ACHN (cell line): ENCODE data around the gene TMEM270.

Experiments used
- DNase-seq: peaks from one replicate; pipeline ENCODE4 v3.0.0-alpha.2; 2015
- in situ Hi-C: cut with HindIII; loops from 2 replicates; pipeline ENCODE4 v1.10.0; 2017; ENCODE audit warnings: low sequenced_read_pairs, low pct_ligation_motif_present, low pct_unique_long_range_greater_than_20kb

Gene TMEM270

DNA sequence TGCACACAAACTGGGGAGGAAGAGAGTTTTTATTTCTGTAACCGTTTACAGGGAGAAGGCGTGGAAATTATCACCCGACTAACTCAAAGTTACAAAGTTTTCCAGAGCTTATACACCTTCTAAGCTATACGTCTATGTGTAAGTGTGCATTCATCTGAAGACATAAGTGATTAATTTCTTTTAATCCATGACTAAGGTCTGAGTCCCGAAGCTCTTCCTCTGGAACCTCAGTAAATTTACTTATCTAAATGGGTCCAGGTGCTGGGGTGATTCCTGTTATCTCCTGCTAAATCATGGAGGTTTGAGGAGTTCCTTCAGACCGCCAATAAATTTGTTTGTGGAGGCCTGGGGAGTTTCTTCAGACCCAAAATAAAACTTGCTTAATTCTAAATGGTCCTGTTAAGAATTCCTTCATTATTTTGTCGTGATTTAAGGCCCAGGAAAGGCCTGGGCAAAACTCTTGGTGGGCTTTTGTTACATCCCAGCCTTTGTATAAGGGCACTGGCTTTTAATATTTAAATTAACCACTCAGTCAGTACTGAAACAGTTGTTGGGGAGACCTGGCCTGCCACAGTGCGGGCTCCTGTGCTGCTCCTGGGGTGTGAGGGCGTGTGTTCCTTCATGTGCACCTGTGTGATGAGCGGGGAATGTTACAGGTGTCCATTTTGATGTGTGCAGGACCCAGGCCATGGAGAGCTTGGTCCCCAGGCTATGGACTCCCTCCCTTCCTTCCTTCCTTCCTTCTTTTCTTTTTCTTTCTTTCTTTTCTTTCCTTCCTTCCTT, 12.8 kb upstream of the TMEM270 start:
- in situ Hi-C loops, result no loop called here
- DNase-seq, result no peak

DNA sequence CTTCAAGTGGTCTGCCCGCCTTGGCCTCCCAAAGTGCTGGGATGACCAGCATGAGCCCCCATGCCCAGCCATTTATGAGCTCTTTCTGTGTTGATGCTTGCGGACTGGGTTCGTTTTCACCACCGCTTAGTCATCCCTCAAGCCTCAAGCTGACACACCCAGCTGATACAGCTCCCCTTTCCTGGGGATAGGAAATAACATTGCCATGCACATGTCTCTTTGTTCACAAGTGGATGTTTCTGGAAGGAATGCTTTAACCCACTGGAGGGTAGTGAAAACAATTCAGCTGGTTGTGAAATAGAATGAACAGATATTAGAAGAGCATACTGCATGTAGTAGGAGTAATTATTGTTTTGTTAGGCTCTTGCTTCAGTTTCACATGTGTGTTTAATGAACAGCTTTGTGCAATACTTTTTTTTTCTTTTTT, 10.2 kb upstream of the TMEM270 start:
- peak; percentile 98 for DNase-seq
- in situ Hi-C loops, result loop anchor here (25.0 kb wide), 1 partner anchor 162 kb away; no protein-coding TSS in a partner anchor

DNA sequence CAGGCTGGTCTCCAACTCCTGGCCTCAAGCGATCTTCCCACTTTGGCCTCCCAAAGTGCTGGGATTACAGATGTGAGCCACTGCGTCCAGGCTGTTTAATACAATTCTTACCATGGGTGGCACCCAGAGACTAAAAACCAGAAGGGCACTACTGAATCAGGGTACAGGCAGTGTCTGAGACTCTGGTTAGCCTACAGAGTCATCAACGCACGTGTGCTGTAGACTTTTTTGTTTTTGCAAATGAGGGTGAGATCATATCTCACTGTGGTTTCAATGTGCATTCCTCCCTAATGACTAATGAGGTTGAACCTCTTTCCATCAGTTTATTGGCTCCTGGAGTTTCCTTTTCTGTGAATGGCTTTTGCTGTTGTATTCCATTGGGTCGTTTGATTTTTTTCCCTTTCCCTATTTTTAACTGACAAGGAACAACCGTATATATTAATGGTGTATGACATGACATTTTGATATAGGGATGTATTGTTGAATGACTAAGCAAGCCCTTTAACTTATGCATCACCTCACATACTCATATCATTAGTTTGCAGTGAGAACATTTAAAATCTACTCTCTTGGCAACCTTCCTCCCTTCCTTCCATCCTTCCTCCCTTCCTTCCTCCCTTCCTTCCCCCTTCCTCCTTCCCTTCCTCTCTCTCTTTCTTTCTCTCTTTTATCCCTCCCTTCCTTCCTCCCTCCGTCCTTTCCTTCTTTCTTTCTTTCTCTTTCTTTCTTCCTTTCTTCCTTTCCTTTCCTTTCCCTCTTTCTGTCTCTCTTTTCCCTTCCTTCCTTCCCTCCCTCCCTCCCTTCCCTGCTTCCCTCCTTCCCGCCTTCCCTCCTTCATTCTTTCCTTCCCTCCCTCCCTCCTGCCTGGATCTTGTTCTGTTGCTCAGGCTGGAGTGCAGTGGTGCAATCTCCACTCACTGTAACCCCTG, 9.3 kb upstream of the TMEM270 start:
- in situ Hi-C loops, result loop anchor here (25.0 kb wide), 1 partner anchor 161 kb away; no protein-coding TSS in a partner anchor
- peak; percentile 99 for DNase-seq

DNA sequence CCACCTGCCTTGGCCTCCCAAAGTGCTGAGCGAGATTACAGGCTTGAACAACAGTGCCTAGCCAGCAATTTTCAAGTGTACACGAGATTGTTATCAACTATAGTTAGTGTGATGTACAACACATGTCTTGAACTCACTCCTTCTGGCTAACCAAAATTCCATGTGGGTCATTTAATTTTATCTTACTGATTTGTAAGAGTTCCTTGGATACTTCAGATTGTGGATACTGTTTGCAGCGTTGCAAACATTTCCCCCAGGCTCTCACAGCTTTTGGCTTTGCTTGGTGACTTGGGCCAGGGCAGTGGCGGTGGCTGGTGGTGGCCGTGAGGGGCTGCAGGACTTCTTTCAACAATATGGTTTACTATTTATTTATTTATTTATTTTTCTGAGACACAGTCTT, 8.5 kb upstream of the TMEM270 start:
- DNase-seq, result no peak
- in situ Hi-C loops, result loop anchor here (25.0 kb wide), 1 partner anchor 160 kb away; no protein-coding TSS in a partner anchor

DNA sequence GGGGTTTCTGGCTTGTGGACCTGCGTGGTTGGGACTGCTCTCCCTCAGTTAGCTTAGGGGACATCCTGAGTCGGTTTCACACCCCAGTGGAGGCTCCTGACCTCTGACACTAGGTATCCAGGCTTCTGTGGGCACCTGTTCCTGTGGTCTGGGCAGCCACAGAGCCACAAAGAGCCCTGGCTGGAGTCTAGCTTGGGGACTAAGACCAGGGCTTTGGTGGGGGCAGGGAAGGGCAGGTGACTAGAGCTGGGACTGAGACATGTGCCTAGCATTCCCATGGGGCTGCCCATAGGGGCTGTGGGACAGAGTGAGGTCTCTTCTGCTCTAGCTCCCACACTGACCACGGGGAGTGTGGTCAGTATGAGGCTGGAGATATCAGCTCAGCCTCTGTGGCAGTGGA, 4.0 kb upstream of the TMEM270 start:
- in situ Hi-C loops, result loop anchor here (25.0 kb wide), 1 partner anchor 155 kb away; no protein-coding TSS in a partner anchor
- DNase-seq, result no peak

DNA sequence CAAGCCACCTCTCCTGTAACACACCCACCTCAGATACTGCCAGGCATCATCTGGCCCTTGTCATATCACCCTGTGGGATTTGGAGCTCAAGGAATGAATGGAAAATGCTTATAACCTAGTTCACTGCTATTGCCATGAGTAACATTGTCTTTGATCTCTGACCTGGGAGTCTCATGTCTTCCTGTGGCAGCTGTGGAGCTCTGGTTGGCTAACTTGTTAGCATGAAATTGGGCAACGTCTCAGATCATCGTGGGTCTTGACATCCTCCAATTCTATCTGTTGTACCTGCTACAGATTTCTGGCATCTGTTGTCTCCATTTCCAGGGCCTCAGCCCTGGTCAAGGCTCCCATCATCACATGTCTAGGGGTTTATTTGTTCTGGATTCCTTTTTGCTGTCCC, 2.2 kb upstream of the TMEM270 start:
- in situ Hi-C loops, result loop anchor here (25.0 kb wide), 1 partner anchor 153 kb away; no protein-coding TSS in a partner anchor

DNA sequence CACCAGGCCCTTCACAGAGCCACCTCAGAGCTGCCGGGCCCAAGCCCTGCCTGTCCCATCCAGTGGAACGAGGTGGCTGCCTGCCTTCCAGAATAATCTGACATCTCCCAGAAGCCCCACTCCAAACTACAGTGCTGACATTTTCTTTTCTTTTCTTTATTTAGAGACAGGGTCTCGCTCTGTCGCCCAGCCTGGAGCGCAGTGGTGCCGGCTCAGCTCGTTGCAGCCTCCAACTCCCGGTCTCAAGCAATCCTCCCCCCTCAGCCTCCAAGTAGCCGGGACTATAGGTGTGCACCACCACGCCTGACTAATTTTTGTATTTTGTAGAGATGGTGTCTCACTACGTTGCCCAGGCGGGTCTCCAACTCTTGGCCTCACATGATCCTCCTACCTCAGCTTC, 346 bp downstream of the TMEM270 start:
- no peak for DNase-seq
- in situ Hi-C loops, result loop anchor here (25.0 kb wide), 1 partner anchor 151 kb away; no protein-coding TSS in a partner anchor

More for the DNA sequence above, 2.2 kb upstream of the TMEM270 start:
- no peak for DNase-seq

DNA sequence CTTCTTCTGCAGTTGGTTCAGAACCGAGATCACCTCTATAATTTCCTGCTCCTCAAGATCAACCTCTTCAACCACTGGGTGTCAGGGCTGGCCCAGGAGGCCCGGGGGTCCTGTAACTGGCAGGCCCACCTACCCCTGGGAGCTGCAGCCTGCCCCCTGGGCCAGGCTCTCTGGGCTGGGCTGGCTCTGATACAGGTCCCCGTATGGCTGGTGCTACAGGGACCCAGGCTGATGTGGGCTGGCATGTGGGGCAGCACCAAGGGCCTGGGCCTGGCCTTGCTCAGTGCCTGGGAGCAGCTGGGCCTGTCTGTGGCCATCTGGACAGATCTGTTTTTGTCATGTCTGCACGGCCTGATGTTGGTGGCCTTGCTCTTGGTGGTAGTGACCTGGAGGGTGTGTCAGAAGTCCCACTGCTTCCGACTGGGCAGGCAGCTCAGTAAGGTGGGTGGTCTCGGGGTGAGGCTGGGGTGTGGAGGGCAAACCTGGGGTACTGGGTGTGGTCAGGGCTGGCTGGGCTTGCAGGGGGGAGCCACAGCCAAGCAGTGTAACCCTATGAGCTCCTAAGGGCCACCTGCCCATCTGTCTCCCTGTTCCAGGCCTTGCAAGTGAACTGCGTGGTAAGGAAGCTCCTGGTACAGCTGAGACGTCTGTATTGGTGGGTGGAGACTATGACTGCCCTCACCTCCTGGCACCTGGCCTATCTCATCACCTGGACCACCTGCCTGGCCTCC, 4.2 kb downstream of the TMEM270 start:
- no peak for DNase-seq
- in situ Hi-C loops, result loop anchor here (25.0 kb wide), 1 partner anchor 147 kb away; no protein-coding TSS in a partner anchor

DNA sequence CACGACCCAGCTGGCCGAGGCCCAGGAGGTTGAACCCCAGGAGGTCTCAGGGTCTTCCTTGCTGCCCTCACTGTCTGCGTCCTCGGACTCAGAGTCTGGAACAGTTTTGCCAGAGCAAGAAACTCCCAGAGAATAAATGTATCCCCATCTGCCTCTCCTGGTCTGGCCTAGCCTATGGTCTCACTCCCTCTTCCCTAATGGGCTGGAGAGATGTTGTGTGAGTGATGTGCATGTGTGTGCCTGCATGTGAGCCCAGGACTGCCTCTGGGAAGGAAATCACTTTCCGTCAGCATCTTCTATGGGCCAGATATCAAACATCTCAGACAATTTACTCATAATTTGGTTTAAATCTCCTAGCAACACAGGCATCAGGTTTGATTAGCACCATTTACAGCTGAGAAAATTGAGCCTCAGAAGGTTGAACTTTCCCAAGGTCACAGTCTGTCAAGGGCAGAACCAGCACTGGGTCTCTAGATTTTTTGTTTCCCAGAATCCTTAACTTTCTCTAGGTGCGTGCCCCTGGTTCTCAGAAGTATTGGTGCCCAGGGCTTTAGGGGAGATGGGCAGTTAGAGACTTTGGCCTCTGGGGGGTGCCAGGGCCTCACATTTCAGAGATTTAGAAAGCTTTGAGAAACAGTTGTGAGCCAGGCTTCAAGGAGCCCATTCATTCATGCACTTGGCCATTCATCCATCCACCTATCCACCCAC, 4.9 kb downstream of the TMEM270 start:
- DNase-seq, result peak; percentile 74
- in situ Hi-C loops, result loop anchor here (25.0 kb wide), 1 partner anchor 146 kb away; no protein-coding TSS in a partner anchor

DNA sequence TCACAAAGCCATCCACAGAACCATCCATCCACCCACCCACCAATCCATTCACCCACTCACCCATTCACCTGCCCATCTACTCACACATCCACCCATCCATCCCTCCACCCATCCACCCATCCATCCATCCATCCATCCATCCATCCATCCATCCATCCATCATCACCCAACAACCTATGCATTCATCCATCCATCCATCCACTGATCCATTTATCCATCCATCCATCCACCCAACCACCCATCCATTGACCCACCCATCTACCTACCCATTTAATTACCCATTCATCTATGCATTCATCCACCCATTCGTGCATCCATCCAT, 5.4 kb downstream of the TMEM270 start:
- no peak for DNase-seq
- in situ Hi-C loops, result loop anchor here (25.0 kb wide), 1 partner anchor 146 kb away; no protein-coding TSS in a partner anchor

DNA sequence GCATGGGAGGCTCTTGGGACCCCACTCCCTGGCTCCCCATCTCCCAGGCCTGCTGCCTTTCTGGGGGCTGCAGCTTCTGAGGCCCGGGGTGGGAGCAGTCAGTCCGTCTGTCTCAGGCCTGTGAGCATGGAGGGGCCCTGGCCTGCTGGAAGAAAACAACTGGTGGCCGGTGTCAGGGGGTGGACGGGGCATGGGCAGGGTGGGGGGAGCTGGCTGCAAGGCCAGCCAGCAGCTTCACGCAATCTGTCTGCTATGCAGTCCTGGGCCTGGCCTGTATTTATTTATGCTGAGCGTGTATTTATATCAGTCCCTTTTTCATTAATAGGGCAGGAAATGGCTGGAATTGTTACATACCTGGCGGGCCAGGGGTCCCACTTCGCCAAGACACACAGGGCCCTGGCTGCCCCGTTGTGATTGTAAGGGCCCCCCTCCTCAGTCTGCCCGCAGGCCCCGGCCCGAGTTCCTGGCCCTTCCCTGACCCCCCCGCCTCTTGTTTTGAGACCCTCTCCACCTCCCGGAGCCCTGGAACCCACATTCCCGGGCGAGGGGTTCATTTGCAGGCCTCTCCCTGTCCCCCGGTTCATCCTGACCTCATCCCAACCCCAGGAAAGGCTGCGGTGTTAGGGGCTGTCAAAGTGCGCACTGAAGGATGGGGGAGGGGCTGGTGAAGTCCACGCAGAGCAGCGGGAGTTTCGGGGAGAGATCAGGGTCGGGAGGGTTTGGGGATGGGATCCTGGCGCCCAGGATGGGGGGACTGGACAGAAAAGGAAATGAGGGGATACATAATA, 8.2 kb downstream of the TMEM270 start:
- in situ Hi-C loops, result loop anchor here (25.0 kb wide), 1 partner anchor 143 kb away; no protein-coding TSS in a partner anchor
- DNase-seq, result no peak

DNA sequence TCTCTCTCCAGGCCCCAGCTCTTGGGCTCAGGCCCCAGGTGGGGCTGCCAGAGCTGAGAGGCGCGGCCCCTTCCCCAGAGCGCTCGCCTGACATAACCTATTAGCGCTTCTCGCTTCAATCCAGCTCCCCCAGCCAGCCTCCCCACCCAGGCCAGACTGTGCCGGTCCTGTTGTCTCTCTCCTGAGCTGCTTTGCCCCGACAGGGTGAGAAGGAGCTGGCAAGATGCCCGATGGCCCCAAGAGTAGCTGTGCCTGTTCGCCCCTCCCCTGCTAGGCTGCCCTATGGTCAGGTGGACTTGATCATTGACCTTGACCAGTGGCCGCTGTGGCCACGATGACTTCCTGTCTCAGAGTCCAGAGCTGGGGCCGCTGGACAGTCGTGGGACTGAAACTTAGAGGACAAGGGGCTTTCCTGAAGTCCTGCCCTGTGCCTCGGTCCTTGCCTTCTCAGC, 9.1 kb downstream of the TMEM270 start:
- in situ Hi-C loops, result loop anchor here (25.0 kb wide), 1 partner anchor 142 kb away; no protein-coding TSS in a partner anchor
- no peak for DNase-seq

DNA sequence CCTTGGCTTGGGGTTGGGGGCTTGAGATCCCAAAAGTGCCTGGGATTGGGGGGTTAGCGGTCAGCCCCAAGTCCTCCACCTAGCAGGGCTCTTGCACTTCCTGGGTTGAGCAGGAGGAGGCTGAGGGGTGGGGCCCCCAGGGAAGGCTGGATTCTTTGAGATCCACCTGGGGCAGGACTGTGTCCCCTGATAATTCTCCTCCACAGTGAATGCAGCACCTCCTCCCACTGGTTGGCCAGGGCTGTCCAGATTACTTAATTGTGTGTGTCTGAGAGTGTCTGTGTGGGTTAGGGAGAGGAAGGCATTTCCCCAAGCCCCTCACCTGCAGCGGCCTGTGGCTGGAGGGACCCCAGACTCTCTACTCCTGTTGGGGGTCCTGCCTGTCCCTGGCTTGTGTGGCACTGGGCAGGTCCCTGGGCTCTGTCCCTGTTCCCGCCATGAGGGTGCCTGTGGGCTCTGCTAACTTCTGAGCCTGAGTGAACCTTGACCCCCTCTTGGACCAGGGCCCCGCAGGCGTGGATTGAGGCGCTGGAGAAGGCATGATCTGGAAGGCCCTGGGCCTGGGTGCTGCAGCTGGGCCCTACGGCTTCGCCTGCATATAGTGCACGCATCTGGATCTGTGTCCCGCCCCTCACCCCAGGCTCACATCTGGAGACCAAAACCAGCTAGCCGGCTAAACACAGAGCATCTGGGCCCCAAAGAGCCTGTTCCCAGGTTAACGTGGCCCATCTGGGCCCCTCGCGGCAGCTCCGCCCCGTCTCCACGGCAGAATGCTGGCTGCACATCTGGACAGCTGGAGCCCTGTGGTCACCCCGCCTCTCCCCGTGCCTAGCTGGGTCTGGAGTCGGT, 10.4 kb downstream of the TMEM270 start:
- no peak for DNase-seq
- in situ Hi-C loops, result loop anchor here (25.0 kb wide), 1 partner anchor 141 kb away; no protein-coding TSS in a partner anchor

DNA sequence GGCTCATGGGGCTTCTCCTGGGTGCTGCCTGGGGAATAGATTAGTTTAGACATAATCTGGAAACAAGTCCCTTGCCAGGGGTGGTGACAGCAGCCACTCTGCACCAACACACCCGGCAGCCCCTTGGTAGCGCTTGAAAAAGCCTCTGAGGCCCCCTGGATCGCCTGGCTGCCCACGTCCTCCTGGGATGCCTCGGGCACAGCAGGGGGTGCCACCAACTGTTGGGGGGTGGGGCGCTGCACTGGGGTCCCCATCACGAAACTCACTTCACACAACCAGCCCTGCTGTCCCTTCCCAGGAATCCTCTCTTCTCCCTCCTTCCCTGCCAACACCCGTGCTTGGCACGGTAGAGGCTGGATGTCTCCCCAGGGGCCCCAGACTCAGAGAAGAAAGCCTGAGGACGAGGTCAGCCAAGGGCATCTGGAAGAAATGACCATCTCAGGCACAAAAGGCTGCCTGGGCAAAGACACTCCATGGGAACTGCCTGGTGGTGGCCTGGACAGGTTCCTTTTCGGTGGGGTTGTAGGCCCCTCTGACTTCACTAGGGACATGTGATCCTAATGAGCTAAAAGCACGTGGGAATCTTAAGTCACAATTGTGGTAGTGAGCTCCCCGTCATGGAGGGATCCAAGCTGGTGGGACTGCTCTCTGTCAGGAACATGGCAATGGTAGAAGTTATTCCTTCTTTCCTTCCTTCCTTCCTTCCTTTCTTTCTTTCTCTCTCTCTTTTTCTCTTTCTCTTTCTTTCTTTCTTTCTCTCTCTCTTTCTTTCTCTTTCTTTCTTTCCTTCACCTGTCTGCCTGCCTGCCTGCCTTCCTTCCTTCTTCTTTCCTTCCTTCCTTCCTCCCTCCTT, 11.3 kb downstream of the TMEM270 start:
- in situ Hi-C loops, result loop anchor here (25.0 kb wide), 1 partner anchor 140 kb away; no protein-coding TSS in a partner anchor
- DNase-seq, result no peak

DNA sequence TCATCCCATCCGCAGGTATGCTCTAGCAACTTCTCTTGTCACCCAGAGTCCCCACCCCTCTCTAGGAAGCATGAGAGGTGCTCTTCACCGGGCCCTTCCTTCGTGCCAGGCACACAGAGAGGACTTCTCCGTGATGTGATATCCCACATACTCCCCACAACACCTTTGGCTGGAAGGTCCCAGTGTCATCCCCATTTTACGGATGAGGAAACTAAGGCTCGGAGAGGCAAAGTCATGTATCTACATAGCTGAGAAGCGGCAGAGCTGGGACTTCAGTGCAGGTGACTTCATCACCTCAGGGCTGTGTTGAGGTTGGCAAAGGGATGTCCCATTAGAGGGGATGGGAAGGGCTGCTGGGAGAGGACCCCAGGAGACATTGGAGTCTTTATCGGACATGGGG, 15.4 kb downstream of the TMEM270 start:
- in situ Hi-C loops, result no loop called here
- DNase-seq, result no peak
